Measurements from ENCODE around the gene TSHZ1. TPM values are rescaled to one million over a fixed set of nuclear protein-coding genes. Genes with fewer than 3 reads are reported as not detected.

The TSHZ1 gene
- total RNA-seq, 1 donor from 2014 or later: 24.6 TPM

DNA sequence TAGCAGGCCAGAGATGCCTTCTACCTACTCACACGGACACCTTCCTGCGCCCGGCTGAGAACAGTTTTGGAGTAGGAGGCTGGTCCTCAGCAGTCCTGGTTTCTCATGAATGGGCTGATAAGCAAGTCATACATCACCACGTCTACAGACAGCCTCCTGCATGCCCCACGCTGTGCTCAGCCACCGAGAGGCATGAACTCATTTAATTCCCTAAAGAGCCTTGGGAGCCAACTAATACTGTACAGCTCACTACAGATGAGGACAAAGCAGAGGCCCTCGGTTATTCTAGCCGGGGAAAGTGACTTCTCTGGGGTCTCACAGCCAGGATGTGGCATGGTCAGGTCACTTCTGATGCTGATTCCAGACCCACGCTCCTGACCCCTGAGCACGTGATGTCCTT lies 105.6 kb downstream of the TSHZ1 start:
- H3K4me3 ChIP-seq: no peak overlapping the region
- intact Hi-C loops (cut with micrococcal nuclease): no loop called here
- no peaks in the 10 kb centered on the region for H3K27me3 ChIP-seq (ENCODE audit: low read depth)
- H3K4me1 ChIP-seq: no peaks in the 10 kb centered on the region
- no peaks in the 10 kb centered on the region for H3K36me3 ChIP-seq
- DNase-seq: no peak
- TF ChIP-seq, protein P1, sequence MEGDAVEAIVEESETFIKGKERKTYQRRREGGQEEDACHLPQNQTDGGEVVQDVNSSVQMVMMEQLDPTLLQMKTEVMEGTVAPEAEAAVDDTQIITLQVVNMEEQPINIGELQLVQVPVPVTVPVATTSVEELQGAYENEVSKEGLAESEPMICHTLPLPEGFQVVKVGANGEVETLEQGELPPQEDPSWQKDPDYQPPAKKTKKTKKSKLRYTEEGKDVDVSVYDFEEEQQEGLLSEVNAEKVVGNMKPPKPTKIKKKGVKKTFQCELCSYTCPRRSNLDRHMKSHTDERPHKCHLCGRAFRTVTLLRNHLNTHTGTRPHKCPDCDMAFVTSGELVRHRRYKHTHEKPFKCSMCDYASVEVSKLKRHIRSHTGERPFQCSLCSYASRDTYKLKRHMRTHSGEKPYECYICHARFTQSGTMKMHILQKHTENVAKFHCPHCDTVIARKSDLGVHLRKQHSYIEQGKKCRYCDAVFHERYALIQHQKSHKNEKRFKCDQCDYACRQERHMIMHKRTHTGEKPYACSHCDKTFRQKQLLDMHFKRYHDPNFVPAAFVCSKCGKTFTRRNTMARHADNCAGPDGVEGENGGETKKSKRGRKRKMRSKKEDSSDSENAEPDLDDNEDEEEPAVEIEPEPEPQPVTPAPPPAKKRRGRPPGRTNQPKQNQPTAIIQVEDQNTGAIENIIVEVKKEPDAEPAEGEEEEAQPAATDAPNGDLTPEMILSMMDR (IDR thresholded peaks at IDR 0.05; ENCODE audit: borderline replicate concordance): no peak
- no peaks in the 10 kb centered on the region for H3K9me3 ChIP-seq (replicated peaks)
- H3K27ac ChIP-seq (replicated peaks): no peak overlapping the region

DNA sequence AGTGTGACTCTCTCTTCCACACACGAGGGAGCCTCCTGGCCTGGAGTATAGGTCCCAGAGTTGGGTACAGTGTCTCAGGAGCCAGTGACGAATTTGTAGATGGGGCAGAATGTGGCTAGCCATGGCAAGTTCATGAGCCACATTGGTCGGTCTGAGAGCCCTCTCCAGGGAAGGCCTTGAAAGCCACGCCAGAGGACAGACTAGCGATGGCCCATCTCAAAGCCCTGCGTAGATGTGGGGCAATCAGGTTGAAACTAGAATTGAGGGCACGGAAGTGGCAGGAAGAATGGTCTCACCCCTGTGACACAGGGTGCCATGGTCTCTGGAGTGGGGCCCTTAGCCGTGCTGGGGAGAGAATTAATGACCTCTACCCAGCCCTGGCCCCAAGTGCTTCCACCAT lies 106.2 kb downstream of the TSHZ1 start:
- Histone ChIP-seq H3K4me1 (no peaks in the 10 kb centered on the region), H3K4me3 (no peak overlapping the region)
- TF ChIP-seq, protein P1 (IDR thresholded peaks at IDR 0.05; ENCODE audit: borderline replicate concordance): no peak

DNA sequence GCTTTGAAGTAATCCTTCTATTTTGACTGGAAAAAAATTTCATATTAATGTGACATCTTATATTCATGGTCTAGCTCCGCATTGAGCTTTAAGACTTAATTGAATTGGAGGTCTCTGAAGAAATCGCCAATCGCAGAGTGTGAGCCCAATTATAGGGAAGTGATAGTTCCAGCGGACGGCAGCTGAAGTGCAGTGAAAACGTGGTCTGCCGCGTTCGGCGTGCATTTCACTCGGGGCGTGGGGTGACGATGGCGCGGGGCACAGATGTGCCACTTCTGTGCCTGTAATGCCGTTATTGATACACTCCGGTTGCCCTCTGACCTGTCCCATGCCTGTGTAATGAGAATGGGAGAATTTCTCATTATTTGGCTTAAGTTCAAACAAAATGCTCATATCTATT lies 106.7 kb downstream of the TSHZ1 start:
- intact Hi-C loops (cut with micrococcal nuclease): no loop called here
- Histone ChIP-seq H3K4me1 (no peaks in the 10 kb centered on the region), H3K9me3 (replicated peaks) (no peaks in the 10 kb centered on the region), H3K36me3 (no peaks in the 10 kb centered on the region), H3K27me3 (ENCODE audit: low read depth) (no peaks in the 10 kb centered on the region), H3K27ac (replicated peaks) (no peak overlapping the region), H3K4me3 (no peak overlapping the region)
- DNase-seq: no peak
- TF ChIP-seq, protein P1 (IDR thresholded peaks at IDR 0.05; ENCODE audit: borderline replicate concordance): no peak

More for the DNA sequence above, 106.2 kb downstream of the TSHZ1 start:
- Histone ChIP-seq H3K27ac (replicated peaks) (no peak overlapping the region), H3K36me3 (no peaks in the 10 kb centered on the region), H3K9me3 (replicated peaks) (no peaks in the 10 kb centered on the region), H3K27me3 (ENCODE audit: low read depth) (no peaks in the 10 kb centered on the region)
- no peak for DNase-seq
- intact Hi-C loops (cut with micrococcal nuclease): no loop called here

DNA sequence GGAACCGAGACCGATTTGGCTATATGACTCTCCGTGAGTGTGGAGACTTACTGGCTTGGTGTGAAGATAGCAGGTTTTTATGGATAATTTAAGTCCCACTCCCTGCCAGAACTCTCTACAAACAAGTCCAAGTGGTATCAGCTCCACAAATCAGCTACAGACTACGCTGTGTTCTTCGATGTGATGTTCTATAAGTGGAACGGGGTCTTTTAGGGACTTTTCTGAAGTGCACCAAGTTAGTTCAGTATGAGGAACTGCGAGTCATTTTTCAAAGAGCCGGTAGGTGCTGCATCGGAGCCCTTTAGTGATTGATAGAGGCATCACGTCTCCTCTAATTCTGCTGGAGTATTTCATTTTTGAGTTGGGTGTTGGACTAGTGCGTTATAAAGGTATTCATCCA lies 107.1 kb downstream of the TSHZ1 start:
- Histone ChIP-seq H3K9me3 (replicated peaks) (no peaks in the 10 kb centered on the region), H3K36me3 (no peaks in the 10 kb centered on the region), H3K27me3 (ENCODE audit: low read depth) (no peaks in the 10 kb centered on the region), H3K4me1 (no peaks in the 10 kb centered on the region), H3K27ac (replicated peaks) (no peak overlapping the region), H3K4me3 (no peak overlapping the region)
- intact Hi-C loops (cut with micrococcal nuclease): no loop called here
- no peak for DNase-seq
- TF ChIP-seq, protein P1 (IDR thresholded peaks at IDR 0.05; ENCODE audit: borderline replicate concordance): no peak

DNA sequence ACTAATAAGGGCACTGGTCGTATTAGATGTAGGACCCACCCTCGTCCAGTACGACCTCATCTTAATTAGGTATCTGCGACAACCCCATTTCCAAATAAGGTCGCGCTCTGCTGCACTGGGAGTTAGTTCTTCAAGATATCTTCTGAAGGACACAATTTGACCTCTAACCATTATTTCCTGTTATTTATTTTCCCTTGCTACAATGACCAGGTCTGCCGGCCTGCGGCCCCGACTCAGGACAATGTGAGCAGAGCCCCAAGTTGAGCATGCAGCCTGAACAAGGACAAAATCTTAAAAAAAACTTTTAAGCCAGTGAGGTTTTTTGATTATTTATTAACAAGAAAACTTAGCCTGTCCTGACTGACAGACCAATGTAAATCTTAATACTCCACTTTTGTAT lies 109.3 kb downstream of the TSHZ1 start:
- H3K27me3 ChIP-seq (ENCODE audit: low read depth): no peaks in the 10 kb centered on the region
- TF ChIP-seq, protein P1 (IDR thresholded peaks at IDR 0.05; ENCODE audit: borderline replicate concordance): no peak
- H3K27ac ChIP-seq (replicated peaks): no peak overlapping the region
- H3K4me1 ChIP-seq: no peaks in the 10 kb centered on the region
- H3K4me3 ChIP-seq: no peak overlapping the region
- H3K36me3 ChIP-seq: no peaks in the 10 kb centered on the region
- DNase-seq: no peak
- peaks cover 1% of the 10 kb centered on the region for H3K9me3 ChIP-seq (replicated peaks)
- intact Hi-C loops (cut with micrococcal nuclease): no loop called here

DNA sequence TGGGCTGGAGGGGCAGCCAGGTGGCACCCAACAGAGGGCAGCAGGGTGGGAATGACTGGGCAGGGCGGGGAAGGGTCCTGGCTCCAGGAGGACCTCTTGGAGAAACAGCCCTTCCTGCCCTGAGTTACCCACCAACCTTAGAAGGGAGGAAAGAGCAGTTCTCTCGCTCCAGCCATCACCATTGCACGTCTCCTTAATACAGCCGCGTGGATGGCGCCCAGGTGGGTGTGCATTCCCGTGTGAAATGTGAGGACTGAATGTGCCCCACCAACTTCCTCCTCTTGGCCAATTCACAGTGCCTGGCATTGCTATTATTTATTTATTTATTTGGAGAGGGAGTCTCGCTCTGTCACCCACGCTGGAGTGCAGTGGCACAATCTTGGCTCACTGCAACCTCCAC lies 109.9 kb downstream of the TSHZ1 start:
- no peaks in the 10 kb centered on the region for H3K27me3 ChIP-seq (ENCODE audit: low read depth)
- peaks cover 7% of the 10 kb centered on the region for H3K9me3 ChIP-seq (replicated peaks)
- H3K27ac ChIP-seq (replicated peaks): no peak overlapping the region
- intact Hi-C loops (cut with micrococcal nuclease): no loop called here
- TF ChIP-seq, protein P1 (IDR thresholded peaks at IDR 0.05; ENCODE audit: borderline replicate concordance): no peak
- H3K4me1 ChIP-seq: no peaks in the 10 kb centered on the region
- DNase-seq: no peak
- H3K4me3 ChIP-seq: no peak overlapping the region
- no peaks in the 10 kb centered on the region for H3K36me3 ChIP-seq

All from left ventricle myocardium inferior (tissue), 1 donor.